Measurements from ENCODE around the gene ABCB1.

Gene ABCB1

GRCh38 chr7:87599336-87599735 lies 1.3 kb downstream of the ABCB1 start:
- Histone ChIP-seq H3K4me1 (ENCODE audit: insufficient read depth, low read length) (no peaks in the 10 kb centered on the region), H3K4me3 (ENCODE audit: low read length) (no peak overlapping the region), H3K36me3 (ENCODE audit: insufficient read depth, low read depth, low read length) (no peaks in the 10 kb centered on the region), H3K9ac (ENCODE audit: low read depth, low read length) (no peak overlapping the region), H3K27me3 (ENCODE audit: insufficient read depth, low read length) (peaks cover 64% of the 10 kb centered on the region), H3K27ac (ENCODE audit: low read length) (no peak overlapping the region), H3K9me3 (ENCODE audit: insufficient read depth, low read depth, low read length) (no peaks in the 10 kb centered on the region)

DNA sequence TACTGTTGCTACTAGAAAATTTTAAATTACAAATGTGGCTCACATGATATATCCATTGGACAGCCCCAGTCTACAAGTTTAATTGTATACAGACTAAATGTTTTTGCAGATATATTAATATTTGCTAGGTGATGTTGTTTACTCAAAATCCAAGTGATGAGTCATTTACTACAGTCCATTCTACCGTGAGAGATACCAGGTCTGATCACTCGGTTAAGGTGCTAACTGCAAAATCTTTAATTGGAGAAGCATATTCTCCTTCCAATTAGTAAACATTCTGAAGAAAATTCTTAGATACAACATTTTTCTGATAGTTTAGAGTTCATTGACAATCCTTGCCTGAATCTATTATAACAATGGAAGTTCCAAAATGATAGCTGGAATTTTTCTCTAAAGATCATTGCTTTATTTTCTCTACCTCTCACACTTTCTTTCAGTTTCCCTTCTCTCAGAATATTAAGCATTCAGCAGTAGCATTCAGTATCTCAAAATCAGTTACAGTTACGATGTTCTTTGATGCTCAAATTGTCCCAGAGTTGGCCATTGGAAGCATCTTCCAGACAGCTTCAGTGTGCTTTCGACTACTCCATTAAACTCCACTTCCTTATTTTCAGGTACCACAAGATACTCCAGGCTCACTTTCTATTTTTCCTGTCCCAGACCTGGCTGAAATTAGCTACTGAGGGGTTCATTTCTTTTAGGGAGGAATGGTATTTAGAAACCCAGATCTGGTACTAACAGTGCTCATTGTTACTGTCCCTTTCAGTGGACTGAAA lies 2.3 kb downstream of the ABCB1 start:
- Histone ChIP-seq H3K4me1 (ENCODE audit: insufficient read depth, low read length) (no peaks in the 10 kb centered on the region), H3K4me3 (ENCODE audit: low read length) (no peak overlapping the region), H3K9me3 (ENCODE audit: insufficient read depth, low read depth, low read length) (no peaks in the 10 kb centered on the region), H3K36me3 (ENCODE audit: insufficient read depth, low read depth, low read length) (no peaks in the 10 kb centered on the region), H3K27me3 (ENCODE audit: insufficient read depth, low read length) (peaks cover 61% of the 10 kb centered on the region), H3K27ac (ENCODE audit: low read length) (no peak overlapping the region), H3K9ac (ENCODE audit: low read depth, low read length) (no peak overlapping the region)

DNA sequence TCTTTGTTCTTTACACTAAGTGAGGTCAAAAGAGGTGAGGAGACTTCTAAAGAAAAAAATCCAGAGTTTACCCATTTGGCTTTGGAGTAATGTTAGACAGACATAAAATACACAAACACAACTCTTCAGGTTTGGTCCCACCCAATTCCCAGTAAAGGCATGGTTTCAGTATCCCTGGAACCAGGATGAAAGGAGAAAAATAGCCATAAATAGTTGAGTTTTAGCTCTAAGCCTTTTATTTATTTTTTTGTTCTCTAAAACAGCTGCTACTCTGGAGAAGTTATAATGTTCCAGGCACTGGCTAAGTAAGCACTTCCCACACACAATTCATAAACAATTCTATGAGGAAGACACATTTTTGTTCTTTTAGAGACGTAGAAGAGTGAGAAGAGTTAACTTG lies 4.0 kb downstream of the ABCB1 start:
- Histone ChIP-seq H3K9me3 (ENCODE audit: insufficient read depth, low read depth, low read length) (no peaks in the 10 kb centered on the region), H3K4me1 (ENCODE audit: insufficient read depth, low read length) (no peaks in the 10 kb centered on the region), H3K9ac (ENCODE audit: low read depth, low read length) (no peak overlapping the region), H3K4me3 (ENCODE audit: low read length) (no peak overlapping the region), H3K27ac (ENCODE audit: low read length) (no peak overlapping the region), H3K27me3 (ENCODE audit: insufficient read depth, low read length) (peaks cover 44% of the 10 kb centered on the region), H3K36me3 (ENCODE audit: insufficient read depth, low read depth, low read length) (no peaks in the 10 kb centered on the region)

DNA sequence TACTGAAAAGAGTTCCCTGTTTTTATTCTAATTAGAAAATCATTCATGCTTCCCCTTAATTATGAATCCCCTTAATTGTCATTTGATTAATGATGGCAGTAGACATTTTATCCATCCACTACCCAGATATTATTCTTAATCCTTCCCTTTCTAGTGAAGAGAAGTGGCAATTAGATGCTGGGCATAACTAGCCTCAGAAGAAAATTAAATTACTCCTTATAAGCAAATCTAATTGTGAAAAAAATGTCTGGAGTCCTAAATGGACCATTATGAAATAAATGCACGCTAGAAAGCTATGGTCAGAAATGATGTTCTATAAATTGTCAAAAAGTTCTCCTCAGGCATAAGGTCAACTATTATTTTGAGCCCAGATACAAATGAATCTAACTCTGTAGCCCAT lies 4.5 kb downstream of the ABCB1 start:
- Histone ChIP-seq H3K36me3 (ENCODE audit: insufficient read depth, low read depth, low read length) (no peaks in the 10 kb centered on the region), H3K27ac (ENCODE audit: low read length) (no peak overlapping the region), H3K4me1 (ENCODE audit: insufficient read depth, low read length) (no peaks in the 10 kb centered on the region), H3K4me3 (ENCODE audit: low read length) (no peak overlapping the region), H3K9ac (ENCODE audit: low read depth, low read length) (no peak overlapping the region), H3K27me3 (ENCODE audit: insufficient read depth, low read length) (peaks cover 39% of the 10 kb centered on the region), H3K9me3 (ENCODE audit: insufficient read depth, low read depth, low read length) (no peaks in the 10 kb centered on the region)

GRCh38 chr7:87592300-87592699 lies 8.4 kb downstream of the ABCB1 start:
- Histone ChIP-seq H3K4me3 (ENCODE audit: low read length) (no peak overlapping the region), H3K27me3 (ENCODE audit: insufficient read depth, low read length) (peaks cover 7% of the 10 kb centered on the region; the same call in 1 of the 2 replicates), H3K36me3 (ENCODE audit: insufficient read depth, low read depth, low read length) (no peaks in the 10 kb centered on the region), H3K4me1 (ENCODE audit: insufficient read depth, low read length) (no peaks in the 10 kb centered on the region), H3K9ac (ENCODE audit: low read depth, low read length) (no peak overlapping the region), H3K9me3 (ENCODE audit: insufficient read depth, low read depth, low read length) (no peaks in the 10 kb centered on the region), H3K27ac (ENCODE audit: low read length) (no peak overlapping the region)

DNA sequence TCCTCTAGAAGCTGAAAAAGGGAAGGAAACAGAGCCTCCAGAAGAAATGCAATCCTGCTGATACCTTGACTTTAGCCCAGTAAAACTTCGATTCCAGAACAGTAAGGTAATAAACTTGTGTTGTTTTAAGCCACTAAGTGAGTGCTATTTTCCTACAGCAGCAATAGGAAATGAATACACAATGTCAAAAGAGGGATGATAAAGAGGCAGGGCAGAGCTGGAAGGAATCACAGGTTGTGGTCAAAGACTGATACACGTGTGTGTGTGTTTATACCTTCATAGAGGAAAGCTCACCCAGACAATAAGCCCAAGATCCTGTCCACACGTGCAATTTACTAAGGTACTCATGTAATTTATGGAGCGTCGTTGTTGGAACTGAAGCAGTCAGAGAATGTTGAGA lies 9.5 kb downstream of the ABCB1 start:
- Histone ChIP-seq H3K27me3 (ENCODE audit: insufficient read depth, low read length) (no peaks in the 10 kb centered on the region), H3K4me3 (ENCODE audit: low read length) (no peak overlapping the region), H3K9me3 (ENCODE audit: insufficient read depth, low read depth, low read length) (no peaks in the 10 kb centered on the region), H3K27ac (ENCODE audit: low read length) (no peak overlapping the region), H3K36me3 (ENCODE audit: insufficient read depth, low read depth, low read length) (no peaks in the 10 kb centered on the region), H3K4me1 (ENCODE audit: insufficient read depth, low read length) (no peaks in the 10 kb centered on the region), H3K9ac (ENCODE audit: low read depth, low read length) (no peak overlapping the region)

DNA sequence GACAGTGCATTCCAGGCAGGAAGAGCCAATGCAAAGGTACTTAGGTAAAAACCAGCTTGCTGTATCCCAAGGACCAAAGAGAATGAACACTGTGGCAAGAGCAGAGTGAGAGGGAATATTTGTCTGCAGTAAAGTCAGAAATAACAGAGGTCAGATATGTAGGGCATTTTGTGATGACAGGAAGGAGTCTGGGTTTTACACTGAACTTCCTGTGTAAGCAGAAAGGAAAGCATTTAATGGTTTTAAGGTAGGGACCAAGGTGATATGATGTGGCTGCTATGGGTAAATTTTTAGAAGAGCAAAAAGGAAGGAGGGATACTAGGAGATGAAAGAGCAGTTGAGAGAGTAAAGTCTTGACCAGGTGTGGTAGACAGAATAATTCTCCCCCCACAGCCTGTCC lies 10.1 kb downstream of the ABCB1 start:
- Histone ChIP-seq H3K36me3 (ENCODE audit: insufficient read depth, low read depth, low read length) (no peaks in the 10 kb centered on the region), H3K9me3 (ENCODE audit: insufficient read depth, low read depth, low read length) (no peaks in the 10 kb centered on the region), H3K4me3 (ENCODE audit: low read length) (no peak overlapping the region), H3K27ac (ENCODE audit: low read length) (no peak overlapping the region), H3K9ac (ENCODE audit: low read depth, low read length) (no peak overlapping the region), H3K4me1 (ENCODE audit: insufficient read depth, low read length) (no peaks in the 10 kb centered on the region), H3K27me3 (ENCODE audit: insufficient read depth, low read length) (no peaks in the 10 kb centered on the region)

DNA sequence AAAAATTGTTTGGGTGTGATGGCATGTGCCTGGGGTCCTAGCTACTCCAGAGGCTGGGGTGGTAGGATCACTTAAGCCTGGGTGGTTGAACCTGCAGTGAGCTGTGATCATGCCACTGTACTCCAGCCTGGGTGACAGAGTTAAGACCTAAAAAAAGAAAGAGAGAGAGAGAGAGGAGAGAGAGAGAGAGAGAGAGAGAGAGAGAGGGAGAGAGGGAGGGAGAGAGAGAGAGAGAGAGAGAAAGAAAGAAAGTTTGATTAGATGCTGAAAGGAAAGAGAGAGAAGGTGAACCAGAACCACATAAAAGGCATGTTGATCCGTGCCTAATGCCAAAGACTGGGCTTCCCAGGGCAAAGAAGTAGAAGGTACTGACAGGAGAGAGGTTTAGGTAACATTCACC lies 11.1 kb downstream of the ABCB1 start:
- Histone ChIP-seq H3K27me3 (ENCODE audit: insufficient read depth, low read length) (no peaks in the 10 kb centered on the region), H3K9me3 (ENCODE audit: insufficient read depth, low read depth, low read length) (no peaks in the 10 kb centered on the region), H3K9ac (ENCODE audit: low read depth, low read length) (no peak overlapping the region), H3K4me1 (ENCODE audit: insufficient read depth, low read length) (no peaks in the 10 kb centered on the region), H3K36me3 (ENCODE audit: insufficient read depth, low read depth, low read length) (no peaks in the 10 kb centered on the region), H3K27ac (ENCODE audit: low read length) (no peak overlapping the region), H3K4me3 (ENCODE audit: low read length) (no peak overlapping the region)

DNA sequence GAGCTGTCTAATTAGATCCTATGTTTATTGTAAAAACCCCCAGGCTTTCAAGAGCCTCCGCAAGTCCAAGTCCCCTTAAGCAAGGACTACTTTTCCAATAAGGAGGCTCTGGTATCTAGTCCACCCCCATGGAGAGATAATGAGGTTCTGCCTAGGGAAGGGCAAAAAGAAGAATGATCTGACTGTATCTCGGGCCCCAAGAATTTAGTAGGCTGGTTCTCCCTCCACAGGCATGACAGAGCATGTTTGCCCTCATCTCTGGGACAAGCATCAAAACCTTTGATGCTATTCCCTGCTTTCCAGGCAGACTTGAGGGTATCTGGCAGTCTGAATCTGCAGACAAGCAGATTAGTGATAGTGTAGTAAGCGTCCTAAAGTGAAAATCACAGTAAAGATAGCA lies 19.0 kb downstream of the ABCB1 start:
- Histone ChIP-seq H3K4me3 (ENCODE audit: low read length) (no peak overlapping the region), H3K4me1 (ENCODE audit: insufficient read depth, low read length) (no peaks in the 10 kb centered on the region), H3K27ac (ENCODE audit: low read length) (no peak overlapping the region), H3K36me3 (ENCODE audit: insufficient read depth, low read depth, low read length) (no peaks in the 10 kb centered on the region), H3K9ac (ENCODE audit: low read depth, low read length) (no peak overlapping the region), H3K27me3 (ENCODE audit: insufficient read depth, low read length) (no peaks in the 10 kb centered on the region), H3K9me3 (ENCODE audit: insufficient read depth, low read depth, low read length) (no peaks in the 10 kb centered on the region)

- no peaks in the 10 kb centered on the region for H3K9me3 ChIP-seq (ENCODE audit: insufficient read depth, low read depth, low read length)
- no peak overlapping the region for H3K9ac ChIP-seq (ENCODE audit: low read depth, low read length)
- no peaks in the 10 kb centered on the region for H3K27me3 ChIP-seq (ENCODE audit: insufficient read depth, low read length)
- no peaks in the 10 kb centered on the region for H3K4me1 ChIP-seq (ENCODE audit: insufficient read depth, low read length)
- H3K27ac ChIP-seq (ENCODE audit: low read length), result no peak overlapping the region
- H3K36me3 ChIP-seq (ENCODE audit: insufficient read depth, low read depth, low read length), result no peaks in the 10 kb centered on the region
- no peak overlapping the region for H3K4me3 ChIP-seq (ENCODE audit: low read length)
These were observed 20.0 kb downstream of the ABCB1 start for GRCh38 chr7:87580636-87581035.

GRCh38 chr7:87575521-87575920 lies 25.2 kb downstream of the ABCB1 start:
- H3K9ac ChIP-seq (ENCODE audit: low read depth, low read length), result no peak overlapping the region
- H3K4me3 ChIP-seq (ENCODE audit: low read length), result no peak overlapping the region
- no peak overlapping the region for H3K27ac ChIP-seq (ENCODE audit: low read length)
- no peaks in the 10 kb centered on the region for H3K4me1 ChIP-seq (ENCODE audit: insufficient read depth, low read length)
- H3K9me3 ChIP-seq (ENCODE audit: insufficient read depth, low read depth, low read length), result no peaks in the 10 kb centered on the region; the same call in 1 of the 2 replicates
- no peaks in the 10 kb centered on the region for H3K36me3 ChIP-seq (ENCODE audit: insufficient read depth, low read depth, low read length)
- no peaks in the 10 kb centered on the region for H3K27me3 ChIP-seq (ENCODE audit: insufficient read depth, low read length)

GRCh38 chr7:87574630-87575029 lies 26.1 kb downstream of the ABCB1 start:
- no peaks in the 10 kb centered on the region for H3K4me1 ChIP-seq (ENCODE audit: insufficient read depth, low read length)

More at GRCh38 chr7:87574630-87575029, 26.1 kb downstream of the ABCB1 start:
- H3K4me3 ChIP-seq (ENCODE audit: low read length), result no peak overlapping the region
- H3K27ac ChIP-seq (ENCODE audit: low read length), result no peak overlapping the region
- H3K27me3 ChIP-seq (ENCODE audit: insufficient read depth, low read length), result no peaks in the 10 kb centered on the region
- H3K9me3 ChIP-seq (ENCODE audit: insufficient read depth, low read depth, low read length), result no peaks in the 10 kb centered on the region; the same call in 1 of the 2 replicates
- H3K9ac ChIP-seq (ENCODE audit: low read depth, low read length), result no peak overlapping the region
- H3K36me3 ChIP-seq (ENCODE audit: insufficient read depth, low read depth, low read length), result no peaks in the 10 kb centered on the region
